ENCODE results near the gene ANKUB1. TPM values are rescaled to one million over a fixed set of nuclear protein-coding genes. Genes with fewer than 3 reads are reported as not detected.

ANKUB1 gene
- total RNA-seq, 1 experiment from 2014 or later: not detected

DNA sequence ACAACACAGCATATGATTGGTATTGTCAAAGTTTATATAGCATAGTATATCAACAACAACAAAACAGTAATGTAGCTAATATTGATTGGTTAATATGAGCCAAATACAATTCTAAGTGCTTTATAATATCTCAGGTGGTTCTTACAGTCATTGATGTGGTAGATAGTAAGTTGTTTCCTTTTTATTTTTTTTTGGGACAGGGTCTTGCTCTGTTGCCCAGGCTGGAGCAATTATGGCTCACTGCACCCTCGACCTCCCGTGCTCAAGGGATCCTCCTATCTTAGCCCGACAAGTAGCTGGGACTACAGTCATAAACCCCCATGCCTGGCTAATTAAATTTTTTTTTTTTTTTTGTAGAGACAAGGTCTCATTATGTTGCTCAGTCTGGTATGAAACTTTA, 23.4 kb upstream of the ANKUB1 start:
- H3K36me3 ChIP-seq (replicated peaks; ENCODE audit: control insufficient read depth, insufficient read depth, low read length): no peaks in the 10 kb centered on the region
- H3K27me3 ChIP-seq (ENCODE audit: control insufficient read depth, insufficient read depth, low read length): no peaks in the 10 kb centered on the region
- DNase-seq: no peak
- H3K4me3 ChIP-seq (ENCODE audit: insufficient read depth, low read depth, low read length): no peak overlapping the region

DNA sequence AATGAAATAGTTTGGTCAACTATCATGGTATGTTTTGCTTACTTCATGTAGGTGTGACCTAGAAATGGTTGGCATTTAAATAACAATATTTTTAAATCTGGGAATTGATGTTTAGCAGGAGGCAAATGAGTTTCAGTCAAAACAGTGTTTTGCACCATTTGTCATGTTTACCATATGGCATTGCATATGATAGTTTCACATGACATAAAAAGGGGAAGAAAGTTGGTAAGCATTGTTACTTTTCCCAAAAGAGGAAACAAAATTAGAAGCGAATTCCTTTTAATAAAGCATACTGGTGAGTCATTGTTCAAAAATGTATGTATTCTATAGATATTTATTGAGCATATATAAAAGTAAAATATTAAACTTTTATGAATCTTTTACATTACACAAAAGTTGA, 23.0 kb upstream of the ANKUB1 start:
- H3K27me3 ChIP-seq (ENCODE audit: control insufficient read depth, insufficient read depth, low read length): no peaks in the 10 kb centered on the region
- no peaks in the 10 kb centered on the region for H3K36me3 ChIP-seq (replicated peaks; ENCODE audit: control insufficient read depth, insufficient read depth, low read length)
- no peak for DNase-seq
- no peak overlapping the region for H3K4me3 ChIP-seq (ENCODE audit: insufficient read depth, low read depth, low read length)

DNA sequence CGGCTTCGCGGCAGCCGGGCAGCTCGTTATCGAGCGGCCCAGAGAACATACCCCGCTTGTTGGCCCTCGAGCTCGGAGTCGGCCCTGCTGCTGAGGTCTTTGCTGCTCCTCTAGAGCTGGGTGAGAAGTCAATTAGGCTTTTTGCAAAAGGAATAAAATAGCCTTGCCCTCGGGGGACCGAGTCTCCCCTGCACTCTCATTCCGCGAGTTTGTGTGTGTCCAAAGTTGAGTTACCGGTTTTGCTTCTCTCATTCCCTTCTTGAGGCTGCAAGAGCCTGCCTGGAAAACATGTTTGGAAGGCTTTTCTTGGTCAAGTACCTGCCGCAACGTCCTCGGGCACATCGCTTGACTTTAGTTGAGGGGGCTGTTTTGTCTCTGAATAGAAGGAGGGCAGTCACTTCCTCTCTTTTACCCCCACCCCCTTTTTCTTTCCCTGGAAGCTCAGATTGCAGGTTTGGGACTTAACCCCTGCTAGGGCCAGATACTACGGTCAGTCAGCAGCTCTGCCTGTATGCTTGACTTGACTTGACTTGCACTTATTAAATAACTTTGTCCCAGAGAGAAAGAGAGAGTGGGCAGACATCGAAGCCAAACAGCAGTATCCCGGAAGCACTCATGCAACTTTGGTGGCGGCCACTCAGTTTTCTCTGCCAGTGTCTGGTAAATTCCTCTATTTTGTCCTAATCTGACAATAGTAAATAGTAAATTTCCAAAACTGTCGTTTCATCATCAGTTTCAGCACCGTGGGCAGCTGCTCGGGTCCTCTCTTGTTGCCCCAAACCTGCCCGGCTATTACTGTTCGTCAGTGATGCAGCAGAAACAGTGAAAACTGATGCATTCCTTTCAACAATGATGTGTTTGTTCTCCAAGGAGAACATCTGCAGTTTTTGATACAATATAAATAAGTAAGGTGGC, 21.3 kb upstream of the ANKUB1 start:
- Histone ChIP-seq H3K36me3 (replicated peaks; ENCODE audit: control insufficient read depth, insufficient read depth, low read length) (no peaks in the 10 kb centered on the region), H3K27me3 (ENCODE audit: control insufficient read depth, insufficient read depth, low read length) (no peaks in the 10 kb centered on the region), H3K4me3 (ENCODE audit: insufficient read depth, low read depth, low read length) (peak overlapping the region; percentile 86)
- peak; percentile 28 for DNase-seq

DNA sequence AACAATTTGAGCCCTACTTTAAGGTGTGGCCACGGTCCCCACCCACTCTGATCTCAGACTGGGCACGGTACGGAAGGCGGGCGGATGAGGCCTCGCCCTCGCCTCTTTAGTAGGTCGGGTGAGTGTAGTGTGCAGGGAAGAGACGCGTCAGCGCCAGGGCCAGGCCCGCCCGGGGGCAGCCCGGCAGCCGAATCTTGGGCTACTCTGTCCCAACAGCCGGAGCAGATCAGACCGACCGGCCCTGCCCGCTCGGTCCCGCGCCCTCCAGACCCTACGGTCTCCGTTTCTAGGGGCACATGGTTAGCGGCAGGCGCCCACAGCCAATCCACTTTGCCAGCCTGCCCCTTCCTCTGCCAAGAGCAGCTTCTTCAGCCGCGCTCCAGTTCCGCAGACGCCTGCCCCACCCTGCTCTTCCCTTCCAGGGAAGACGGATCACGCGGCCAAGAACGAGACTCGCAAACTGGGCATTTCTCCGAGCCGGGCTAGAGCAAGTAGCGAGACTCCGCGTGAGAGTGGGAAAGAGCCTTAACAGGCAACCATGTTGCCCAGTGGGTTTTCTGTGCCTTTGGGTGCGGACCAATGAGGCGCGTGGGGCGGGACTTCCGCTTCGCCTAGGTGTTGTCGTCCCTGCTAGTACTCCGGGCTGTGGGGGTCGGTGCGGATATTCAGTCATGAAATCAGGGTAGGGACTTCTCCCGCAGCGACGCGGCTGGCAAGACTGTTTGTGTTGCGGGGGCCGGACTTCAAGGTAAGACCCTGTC, 20.4 kb upstream of the ANKUB1 start, which contains the start of gene RNF13:
RNF13 (plus strand) TSS at position 610 of the 761 bp plus-strand sequence. CDS start 32,812 bp downstream, outside the sequence.
- no peaks in the 10 kb centered on the region for H3K27me3 ChIP-seq (ENCODE audit: control insufficient read depth, insufficient read depth, low read length)
- DNase-seq: peak; percentile 85
- H3K4me3 ChIP-seq (ENCODE audit: insufficient read depth, low read depth, low read length): peak within 1 kb of the TSS; percentile 86
- H3K36me3 ChIP-seq (replicated peaks; ENCODE audit: control insufficient read depth, insufficient read depth, low read length): no peaks in the 10 kb centered on the region

DNA sequence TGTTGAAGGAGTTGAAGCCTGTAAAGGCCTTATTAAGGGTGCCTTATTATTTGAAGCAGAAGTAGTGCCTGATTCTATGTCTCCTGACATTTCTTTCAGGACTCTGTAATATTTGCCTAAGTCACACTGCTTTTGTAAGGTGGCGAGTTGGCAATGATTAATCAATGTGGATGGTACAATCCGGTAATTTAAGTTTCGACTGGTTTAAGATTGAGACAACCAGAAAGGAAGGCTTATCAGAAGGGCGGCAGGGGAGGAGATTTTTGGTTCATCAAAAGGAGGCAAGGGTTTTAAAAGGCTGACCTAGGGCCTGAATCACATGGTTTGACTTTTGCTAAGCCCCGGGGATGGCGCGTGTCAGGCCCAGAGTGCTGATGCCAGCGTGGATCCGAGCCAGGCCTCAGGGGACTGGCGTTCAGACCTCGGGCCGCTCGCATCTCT, 19.8 kb upstream of the ANKUB1 start:
- peak overlapping the region; percentile 86 for H3K4me3 ChIP-seq (ENCODE audit: insufficient read depth, low read depth, low read length)
- no peaks in the 10 kb centered on the region for H3K27me3 ChIP-seq (ENCODE audit: control insufficient read depth, insufficient read depth, low read length)
- DNase-seq: no peak
- H3K36me3 ChIP-seq (replicated peaks; ENCODE audit: control insufficient read depth, insufficient read depth, low read length): no peaks in the 10 kb centered on the region

DNA sequence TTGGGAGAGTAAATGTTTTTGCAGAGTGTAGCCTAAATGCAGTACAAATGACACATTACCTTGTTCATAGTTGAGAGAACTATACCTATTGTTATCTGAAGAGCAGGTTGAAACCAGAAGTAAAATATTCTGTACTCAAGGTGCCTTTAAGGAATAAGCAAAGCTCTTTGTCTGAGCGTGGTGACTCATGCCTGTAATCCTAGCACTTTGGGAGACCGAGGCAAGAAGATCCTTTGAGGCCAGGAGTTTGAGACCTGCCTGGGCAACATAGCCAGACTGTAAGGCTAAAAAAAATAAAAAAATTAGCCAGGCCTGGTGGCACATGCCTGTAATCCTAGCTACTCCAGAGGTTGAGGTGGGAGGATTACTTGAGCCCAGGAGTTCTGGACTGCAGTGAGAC, 18.5 kb upstream of the ANKUB1 start:
- Histone ChIP-seq H3K36me3 (replicated peaks; ENCODE audit: control insufficient read depth, insufficient read depth, low read length) (no peaks in the 10 kb centered on the region), H3K4me3 (ENCODE audit: insufficient read depth, low read depth, low read length) (no peak overlapping the region), H3K27me3 (ENCODE audit: control insufficient read depth, insufficient read depth, low read length) (no peaks in the 10 kb centered on the region)
- no peak for DNase-seq

DNA sequence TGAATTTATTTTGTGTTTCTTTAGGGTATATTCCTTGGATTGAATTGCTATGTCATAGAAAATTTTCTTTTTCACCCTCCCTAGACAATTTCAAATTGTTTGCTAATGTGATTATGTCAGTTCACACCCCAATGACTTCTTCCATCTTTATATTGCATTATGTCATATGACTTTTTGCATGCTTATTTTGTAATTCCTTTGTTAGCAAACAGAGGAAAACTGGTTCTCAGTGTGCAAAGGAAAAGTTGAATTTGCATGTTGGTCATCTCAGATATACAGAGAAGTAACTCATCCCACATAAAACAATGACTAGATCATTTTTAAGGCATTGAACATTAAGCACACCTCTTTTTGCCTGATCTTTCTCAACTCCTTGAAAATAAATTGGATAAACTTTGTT, 17.3 kb upstream of the ANKUB1 start:
- Histone ChIP-seq H3K27me3 (ENCODE audit: control insufficient read depth, insufficient read depth, low read length) (no peaks in the 10 kb centered on the region), H3K4me3 (ENCODE audit: insufficient read depth, low read depth, low read length) (no peak overlapping the region), H3K36me3 (replicated peaks; ENCODE audit: control insufficient read depth, insufficient read depth, low read length) (no peaks in the 10 kb centered on the region)
- DNase-seq: no peak

DNA sequence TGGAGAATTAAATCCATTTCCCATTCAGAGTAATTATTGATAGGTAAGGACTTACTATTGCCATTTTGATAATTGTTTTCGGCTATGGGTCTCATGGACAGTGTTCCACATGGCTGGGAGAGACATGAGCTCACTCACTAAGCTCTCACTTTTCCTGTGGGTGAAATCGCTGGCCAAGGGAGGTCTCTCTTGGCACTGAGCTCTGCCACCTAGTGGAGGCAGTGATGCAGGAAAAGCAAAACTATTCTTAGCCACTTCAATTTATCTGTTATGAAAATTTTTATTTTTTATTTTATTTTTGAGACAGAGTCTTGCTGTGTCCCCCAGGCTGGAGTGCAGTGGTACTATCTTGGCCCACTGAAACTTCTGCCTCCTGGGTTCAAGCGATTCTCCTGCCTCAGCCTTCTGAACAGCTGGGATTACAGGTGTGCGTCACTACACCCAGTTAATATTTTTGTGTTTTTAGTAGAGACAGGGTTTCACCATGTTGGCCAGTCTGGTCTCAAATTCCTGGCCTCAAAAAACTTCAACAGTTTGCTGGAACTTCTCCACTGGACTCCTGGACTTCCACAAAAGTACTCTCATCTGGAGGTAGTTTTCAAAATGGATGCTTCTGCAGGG, 16.0 kb upstream of the ANKUB1 start:
- Histone ChIP-seq H3K4me3 (ENCODE audit: insufficient read depth, low read depth, low read length) (no peak overlapping the region), H3K27me3 (ENCODE audit: control insufficient read depth, insufficient read depth, low read length) (no peaks in the 10 kb centered on the region), H3K36me3 (replicated peaks; ENCODE audit: control insufficient read depth, insufficient read depth, low read length) (no peaks in the 10 kb centered on the region)
- DNase-seq: peak; percentile 61

DNA sequence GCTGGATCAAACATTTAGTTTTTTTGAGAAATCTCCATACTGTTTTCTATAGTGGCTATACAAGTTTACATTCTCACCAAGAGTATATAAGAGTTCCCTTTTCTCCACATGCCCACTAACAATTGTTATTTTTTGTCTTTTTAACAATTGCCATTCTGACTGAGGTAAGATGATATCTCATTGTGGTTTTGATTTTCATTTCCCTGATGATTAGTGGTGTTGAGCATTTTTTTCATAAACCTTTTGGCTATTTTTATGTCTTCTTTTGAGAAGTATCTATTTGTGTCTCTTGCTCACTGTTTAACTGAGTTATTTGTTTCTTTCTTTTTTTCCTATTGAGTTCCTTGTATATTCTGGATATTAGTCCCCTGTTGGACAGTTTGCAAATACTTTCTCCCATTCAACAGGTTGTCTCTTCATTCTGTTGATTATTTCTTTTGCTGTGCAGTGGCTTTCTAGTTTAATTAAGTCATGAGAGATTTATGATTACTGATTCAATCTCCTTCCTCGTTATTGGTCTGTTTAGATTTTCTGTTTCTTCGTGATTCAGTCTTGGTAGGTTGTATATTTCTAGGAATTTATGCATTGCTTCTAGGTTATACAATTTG, 13.9 kb upstream of the ANKUB1 start:
- DNase-seq: no peak
- Histone ChIP-seq H3K4me3 (ENCODE audit: insufficient read depth, low read depth, low read length) (no peak overlapping the region), H3K27me3 (ENCODE audit: control insufficient read depth, insufficient read depth, low read length) (no peaks in the 10 kb centered on the region), H3K36me3 (replicated peaks; ENCODE audit: control insufficient read depth, insufficient read depth, low read length) (no peaks in the 10 kb centered on the region)

DNA sequence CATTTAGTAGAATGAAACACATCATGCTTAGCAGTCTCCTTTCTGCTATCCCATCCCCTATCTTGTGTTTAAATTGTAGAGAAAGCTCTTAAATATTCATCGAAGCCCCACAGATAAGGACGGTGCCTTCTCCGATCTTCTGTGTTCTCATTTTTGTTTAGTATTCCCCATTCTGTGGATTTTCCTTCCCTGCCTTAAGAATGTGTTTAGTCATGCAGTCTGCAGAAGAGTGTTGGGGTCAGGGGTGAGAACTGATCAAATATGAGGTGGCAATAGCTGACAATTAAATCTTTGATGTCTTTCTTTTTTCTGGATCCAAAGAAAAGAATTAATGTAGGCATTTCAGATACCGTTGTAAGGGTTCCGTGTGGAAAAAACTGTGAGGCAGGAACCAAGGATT, 9.3 kb upstream of the ANKUB1 start:
- DNase-seq: no peak
- H3K27me3 ChIP-seq (ENCODE audit: control insufficient read depth, insufficient read depth, low read length): no peaks in the 10 kb centered on the region
- H3K36me3 ChIP-seq (replicated peaks; ENCODE audit: control insufficient read depth, insufficient read depth, low read length): no peaks in the 10 kb centered on the region
- H3K4me3 ChIP-seq (ENCODE audit: insufficient read depth, low read depth, low read length): no peak overlapping the region

DNA sequence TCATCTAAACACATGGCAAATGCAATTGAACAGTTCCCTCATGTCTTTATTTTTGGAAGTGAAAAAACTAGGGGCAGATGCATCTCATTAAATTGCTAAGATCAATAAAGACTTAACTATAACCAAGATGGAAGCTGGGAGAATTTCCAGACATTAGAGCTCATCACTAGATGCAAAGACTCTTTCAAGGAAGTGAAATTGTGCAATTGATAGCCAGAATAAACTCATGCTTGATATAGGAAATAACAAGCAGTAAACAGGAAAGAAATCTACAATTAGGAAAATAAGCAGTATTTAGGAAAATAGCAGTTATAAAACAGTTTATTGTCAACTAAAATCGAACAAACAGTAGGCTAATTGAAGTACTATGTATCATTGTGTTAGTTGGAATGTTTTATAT, 8.8 kb upstream of the ANKUB1 start:
- H3K36me3 ChIP-seq (replicated peaks; ENCODE audit: control insufficient read depth, insufficient read depth, low read length): no peaks in the 10 kb centered on the region
- H3K4me3 ChIP-seq (ENCODE audit: insufficient read depth, low read depth, low read length): no peak overlapping the region
- H3K27me3 ChIP-seq (ENCODE audit: control insufficient read depth, insufficient read depth, low read length): no peaks in the 10 kb centered on the region
- no peak for DNase-seq

DNA sequence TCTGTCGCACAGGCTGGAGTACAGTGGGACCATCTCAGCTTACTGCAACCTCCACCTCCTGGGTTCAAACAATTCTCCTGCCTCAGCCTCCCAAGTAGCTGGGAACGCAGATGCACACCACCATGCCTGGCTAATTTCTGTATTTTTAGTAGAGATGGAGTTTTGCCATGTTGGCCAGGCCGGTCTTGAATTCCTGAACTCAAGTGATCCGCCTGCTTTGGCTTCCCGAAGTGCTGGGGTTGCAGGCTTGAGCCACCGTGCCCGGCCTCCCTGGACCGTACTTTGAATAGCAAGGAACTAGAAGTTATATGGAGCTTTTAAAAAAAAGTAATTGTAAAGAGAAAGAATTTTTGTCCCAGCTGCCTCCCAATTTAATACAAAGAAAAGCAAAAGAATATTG, 8.3 kb upstream of the ANKUB1 start:
- DNase-seq: no peak
- no peak overlapping the region for H3K4me3 ChIP-seq (ENCODE audit: insufficient read depth, low read depth, low read length)
- no peaks in the 10 kb centered on the region for H3K27me3 ChIP-seq (ENCODE audit: control insufficient read depth, insufficient read depth, low read length)
- no peaks in the 10 kb centered on the region for H3K36me3 ChIP-seq (replicated peaks; ENCODE audit: control insufficient read depth, insufficient read depth, low read length)

DNA sequence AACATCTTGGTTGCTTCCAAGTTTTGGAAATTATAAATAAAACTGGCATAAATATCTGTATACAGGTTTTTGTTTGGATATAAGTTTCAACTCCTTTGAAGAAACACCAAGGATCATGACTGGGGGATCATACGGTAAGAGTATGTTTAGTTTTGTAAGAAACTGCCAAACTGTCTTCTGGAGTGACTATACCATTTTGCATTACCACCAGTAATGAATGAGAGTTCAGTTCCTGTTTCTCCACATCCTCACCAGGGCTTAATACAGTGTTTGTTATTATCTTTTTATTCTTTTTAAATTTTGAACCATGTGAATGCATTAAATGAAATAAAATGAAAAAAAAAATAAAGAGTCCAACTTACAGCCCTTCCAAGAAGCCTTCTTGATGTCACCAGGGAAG, 3.7 kb upstream of the ANKUB1 start:
- Histone ChIP-seq H3K36me3 (replicated peaks; ENCODE audit: control insufficient read depth, insufficient read depth, low read length) (no peaks in the 10 kb centered on the region), H3K4me3 (ENCODE audit: insufficient read depth, low read depth, low read length) (no peak overlapping the region), H3K27me3 (ENCODE audit: control insufficient read depth, insufficient read depth, low read length) (no peaks in the 10 kb centered on the region)
- DNase-seq: no peak

DNA sequence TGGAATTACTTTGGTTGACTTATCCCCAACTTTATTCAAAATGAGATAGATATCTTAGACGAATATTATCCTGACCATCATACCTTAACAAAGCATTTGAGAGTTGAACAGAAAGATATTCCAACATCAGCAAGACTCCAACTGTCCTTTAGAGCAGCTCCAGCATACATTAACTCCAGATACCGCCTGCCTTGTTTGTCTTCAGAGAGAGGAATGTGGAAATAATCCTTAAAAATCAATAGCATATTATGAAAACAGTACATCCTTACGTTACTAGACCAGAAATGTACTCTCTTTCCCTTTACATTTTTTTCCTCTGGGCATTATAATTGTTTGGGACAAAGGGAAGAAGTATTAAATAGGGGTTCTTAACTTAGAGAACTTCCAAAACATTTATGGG, 1.7 kb downstream of the ANKUB1 start:
- H3K27me3 ChIP-seq (ENCODE audit: control insufficient read depth, insufficient read depth, low read length): no peaks in the 10 kb centered on the region; the same call in 1 of the 2 replicates
- DNase-seq: no peak
- H3K36me3 ChIP-seq (replicated peaks; ENCODE audit: control insufficient read depth, insufficient read depth, low read length): no peaks in the 10 kb centered on the region
- no peak overlapping the region for H3K4me3 ChIP-seq (ENCODE audit: insufficient read depth, low read depth, low read length)

Measured in H7 (cell line).